GM12878 (cell line): ENCODE data around the gene PPP1R9B. TPM values are rescaled to one million over a fixed set of nuclear protein-coding genes. Genes with fewer than 3 reads are reported as not detected.

ENCODE experiments used
- ATF7 ChIP-seq: fragments of 450-650 bp; IDR thresholded peaks from 2 replicates; pipeline ENCODE4 v1.6.1; 2016; ENCODE audit warnings: low read depth, mild to moderate bottlenecking
- CEBPB ChIP-seq, 2 experiments: fragments of 150-350 bp in 1 of 2; IDR thresholded peaks; 2 replicates each; pipeline ENCODE4 v1.6.1; 2012 to 2014; ENCODE audit warnings: low read depth in 2 of 2, low read length in 2 of 2, borderline replicate concordance in 1 of 2, inconsistent platforms in 1 of 2
- CREB1 ChIP-seq: IDR thresholded peaks from 2 replicates; pipeline ENCODE4 v1.6.1; 2012; ENCODE audit warnings: low read depth, mild to moderate bottlenecking, inconsistent platforms
- DPF2 ChIP-seq: fragments of 450-650 bp; IDR thresholded peaks from 2 replicates; pipeline ENCODE4 v1.6.1; 2017; ENCODE audit warnings: mild to moderate bottlenecking
- ESRRA ChIP-seq: IDR thresholded peaks from 2 replicates; pipeline ENCODE4 v1.6.1; 2012; ENCODE audit warnings: mild to moderate bottlenecking, low read length, improper control_type of control experiment
- HDGF ChIP-seq: fragments of 450-650 bp; IDR thresholded peaks from 2 replicates; pipeline ENCODE4 v1.6.1; 2016; ENCODE audit warnings: antibody characterized with exemption
- IKZF1 ChIP-seq: fragments of 450-650 bp; conservative IDR thresholded peaks from 2 replicates; pipeline ENCODE4 v1.6.1; 2017; ENCODE audit warnings: antibody characterized with exemption, mild to moderate bottlenecking
- JUNB ChIP-seq: IDR thresholded peaks from 2 replicates; pipeline ENCODE4 v1.6.1; 2016; ENCODE audit warnings: antibody characterized with exemption, mild to moderate bottlenecking
- MXI1 ChIP-seq: fragments of 150-350 bp; IDR thresholded peaks from 2 replicates; pipeline ENCODE4 v1.6.1; 2011; ENCODE audit warnings: low read depth, mild to moderate bottlenecking, inconsistent platforms, low read length, improper control_type of control experiment
- MYB ChIP-seq: fragments of 150-350 bp; IDR thresholded peaks from 2 replicates; pipeline ENCODE4 v1.6.1; 2014; ENCODE audit warnings: mild to moderate bottlenecking, low read depth, low read length, borderline replicate concordance
- MYC ChIP-seq: IDR thresholded peaks from 2 replicates; pipeline ENCODE4 v1.6.1; 2011; ENCODE audit warnings: mild to moderate bottlenecking, low read length, moderate library complexity, inconsistent platforms; ENCODE audit not compliant: insufficient read depth, insufficient replicate concordance, insufficient read length, severe bottlenecking
- NFXL1 ChIP-seq: fragments of 450-650 bp; IDR thresholded peaks from 2 replicates; pipeline ENCODE4 v1.6.1; 2017; ENCODE audit warnings: antibody characterized with exemption, mild to moderate bottlenecking, borderline replicate concordance
- NFYA ChIP-seq: IDR thresholded peaks from 2 replicates; pipeline ENCODE4 v1.6.1; 2011; ENCODE audit warnings: low read depth, mild to moderate bottlenecking, low read length, improper control_type of control experiment, borderline replicate concordance
- PAX8 ChIP-seq: fragments of 450-650 bp; IDR thresholded peaks from 2 replicates; pipeline ENCODE4 v1.6.1; 2017; ENCODE audit warnings: mild to moderate bottlenecking, moderate library complexity
- PML ChIP-seq: IDR thresholded peaks from 2 replicates; pipeline ENCODE4 v1.6.1; 2012; ENCODE audit warnings: low read length, inconsistent platforms
- POLR2AphosphoS5 ChIP-seq: IDR thresholded peaks from 2 replicates; pipeline ENCODE4 v1.6.1; 2011; ENCODE audit warnings: mild to moderate bottlenecking, low read length, inconsistent platforms
- RB1 ChIP-seq: fragments of 450-650 bp; formaldehyde crosslinking; IDR thresholded peaks from 2 replicates; pipeline ENCODE4 v1.6.1; 2017; ENCODE audit warnings: mild to moderate bottlenecking, borderline replicate concordance
- RCOR1 ChIP-seq: conservative IDR thresholded peaks from 2 replicates; pipeline ENCODE4 v1.6.1; 2012; ENCODE audit warnings: low read depth, low read length, improper control_type of control experiment
- SP1 ChIP-seq: IDR thresholded peaks from one replicate; pipeline ENCODE4 v1.6.1; 2011; ENCODE audit warnings: low read depth, low read length
- SREBF2 ChIP-seq: IDR thresholded peaks from 2 replicates; pipeline ENCODE4 v1.6.1; 2012; ENCODE audit warnings: mild to moderate bottlenecking, low read length
- SUZ12 ChIP-seq: fragments of 200-600 bp; sonication (generic); IDR thresholded peaks from one replicate; pipeline ENCODE4 v1.6.1; 2018; ENCODE audit warnings: antibody characterized with exemption, mild to moderate bottlenecking; ENCODE audit not compliant: unreplicated experiment
- TCF12 ChIP-seq: IDR thresholded peaks from 2 replicates; pipeline ENCODE4 v1.6.1; 2011; ENCODE audit warnings: low read depth, mild to moderate bottlenecking, low read length
- TCF3 ChIP-seq: IDR thresholded peaks from 2 replicates; pipeline ENCODE4 v1.6.1; 2012; ENCODE audit warnings: low read depth, mild to moderate bottlenecking, low read length, borderline replicate concordance; ENCODE audit not compliant: insufficient read depth
- polyA plus RNA-seq, 11 experiments: library from polyadenylated mRNA; depleted of rRNA in 4 of 11; unstranded in 6 of 11; stranded (reverse) in 5 of 11; fragments of >200 nt; fragmentation: Nextera tagmentation in 4 of 11; fragmentation: Illumina TruSeq in 1 of 11; extraction: Ambion mirVana in 4 of 11; extraction: Trizol in 1 of 11; gene quantifications; 1 replicate in 1 of 11; 2 replicates in 10 of 11; pipeline versions ENCODE4 v1.2.1 to v1.2.3, GENCODE V29; 2011 to 2016; ENCODE audit warnings: inconsistent platforms in 2 of 11, missing spikeins in 2 of 11, low read depth in 1 of 11
- total RNA-seq, 4 experiments: library from RNA; depleted of rRNA in 3 of 4; stranded (reverse); fragments of >200 nt in 3 of 4; fragmentation: Illumina TruSeq in 1 of 4; extraction: Trizol in 1 of 4; gene quantifications; 2 replicates each; pipeline versions ENCODE4 v1.2.1 to v1.2.3, GENCODE V29; 2013 to 2021
- TF ChIP-seq, protein P1 (sequence below): IDR thresholded peaks from 2 replicates; pipeline ENCODE4 v1.6.1; 2011; ENCODE audit warnings: mild to moderate bottlenecking, low read depth, low read length, moderate library complexity; ENCODE audit not compliant: insufficient replicate concordance
- TF ChIP-seq, protein P2 (sequence below): IDR thresholded peaks from 2 replicates; pipeline ENCODE4 v1.6.1; 2012; ENCODE audit warnings: mild to moderate bottlenecking, low read depth, low read length
- TF ChIP-seq, protein P3 (sequence below): IDR thresholded peaks from 2 replicates; pipeline ENCODE4 v1.6.1; 2012; ENCODE audit warnings: low read depth, low read length, improper control_type of control experiment
- TF ChIP-seq, protein P4 (sequence below): IDR thresholded peaks from 2 replicates; pipeline ENCODE4 v1.6.1; 2012; ENCODE audit warnings: low read length, inconsistent platforms

Gene PPP1R9B
- total and polyA plus RNA-seq, 10 of the 15 experiments (the other 5 are each of a cell fraction or from before 2014, with no cell fraction given), result 0.20 to 107 (median 37.5) TPM

DNA sequence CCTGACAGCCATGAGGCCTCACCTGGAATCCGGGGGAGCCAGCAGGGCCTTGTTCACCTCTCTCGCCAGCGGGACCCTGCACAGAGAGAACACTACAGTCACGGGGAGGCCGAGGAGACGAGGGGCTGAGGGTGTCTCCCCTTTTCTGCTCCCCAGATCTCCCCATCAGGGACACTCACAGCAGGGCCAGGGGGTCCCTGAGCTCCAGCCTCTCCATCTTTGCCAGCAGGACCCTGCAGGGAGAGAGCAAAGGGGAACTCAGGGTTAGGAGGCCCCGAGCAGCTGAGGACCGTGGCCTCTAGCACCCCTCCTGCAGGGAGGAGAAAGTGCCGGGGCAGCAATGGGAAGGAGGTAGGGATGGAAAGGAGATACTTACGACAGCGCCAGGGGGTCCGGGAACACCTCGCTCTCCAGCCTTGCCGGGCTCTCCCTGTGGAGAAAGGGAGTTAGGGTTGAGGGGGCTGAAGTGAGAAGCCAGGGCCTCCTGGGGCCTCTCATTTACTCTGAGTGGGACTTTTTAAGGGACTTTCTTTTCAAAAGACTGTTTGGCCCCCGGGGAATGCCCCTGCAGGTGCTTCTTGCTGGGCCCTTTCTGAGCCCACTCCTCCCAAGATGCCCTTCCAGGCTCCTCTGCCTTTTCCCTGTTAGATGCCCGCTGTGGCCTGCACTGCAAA lies 42.3 kb upstream of the PPP1R9B start (continued):
- TF ChIP-seq SP1 (no peak), TCF12 (peak; percentile 84), RB1 (no peak), DPF2 (0 out of 2 replicates have a peak, but pooled peaks have one; percentile 38), POLR2AphosphoS5 (no peak), SREBF2 (no peak), HDGF (0 out of 2 replicates have a peak, but pooled peaks have one; percentile 51), ESRRA (no peak), PML (no peak), CREB1 (no peak), MXI1 (no peak), CEBPB (IDR thresholded peaks at IDR 0.05; ENCODE audit: borderline replicate concordance in 1 of 2, low read depth in 2 of 2, low read length in 2 of 2) (no peak), ATF7 (no peak), RCOR1 (no peak), IKZF1 (peak; percentile 84), NFXL1 (no peak), SUZ12 (no peak), MYC (no peak), TCF3 (no peak), JUNB (no peak), PAX8 (no peak), NFYA (no peak), MYB (no peak)
- TF ChIP-seq, protein P1, sequence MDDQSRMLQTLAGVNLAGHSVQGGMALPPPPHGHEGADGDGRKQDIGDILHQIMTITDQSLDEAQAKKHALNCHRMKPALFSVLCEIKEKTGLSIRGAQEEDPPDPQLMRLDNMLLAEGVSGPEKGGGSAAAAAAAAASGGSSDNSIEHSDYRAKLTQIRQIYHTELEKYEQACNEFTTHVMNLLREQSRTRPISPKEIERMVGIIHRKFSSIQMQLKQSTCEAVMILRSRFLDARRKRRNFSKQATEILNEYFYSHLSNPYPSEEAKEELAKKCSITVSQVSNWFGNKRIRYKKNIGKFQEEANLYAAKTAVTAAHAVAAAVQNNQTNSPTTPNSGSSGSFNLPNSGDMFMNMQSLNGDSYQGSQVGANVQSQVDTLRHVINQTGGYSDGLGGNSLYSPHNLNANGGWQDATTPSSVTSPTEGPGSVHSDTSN, result no peak
- TF ChIP-seq, protein P2, sequence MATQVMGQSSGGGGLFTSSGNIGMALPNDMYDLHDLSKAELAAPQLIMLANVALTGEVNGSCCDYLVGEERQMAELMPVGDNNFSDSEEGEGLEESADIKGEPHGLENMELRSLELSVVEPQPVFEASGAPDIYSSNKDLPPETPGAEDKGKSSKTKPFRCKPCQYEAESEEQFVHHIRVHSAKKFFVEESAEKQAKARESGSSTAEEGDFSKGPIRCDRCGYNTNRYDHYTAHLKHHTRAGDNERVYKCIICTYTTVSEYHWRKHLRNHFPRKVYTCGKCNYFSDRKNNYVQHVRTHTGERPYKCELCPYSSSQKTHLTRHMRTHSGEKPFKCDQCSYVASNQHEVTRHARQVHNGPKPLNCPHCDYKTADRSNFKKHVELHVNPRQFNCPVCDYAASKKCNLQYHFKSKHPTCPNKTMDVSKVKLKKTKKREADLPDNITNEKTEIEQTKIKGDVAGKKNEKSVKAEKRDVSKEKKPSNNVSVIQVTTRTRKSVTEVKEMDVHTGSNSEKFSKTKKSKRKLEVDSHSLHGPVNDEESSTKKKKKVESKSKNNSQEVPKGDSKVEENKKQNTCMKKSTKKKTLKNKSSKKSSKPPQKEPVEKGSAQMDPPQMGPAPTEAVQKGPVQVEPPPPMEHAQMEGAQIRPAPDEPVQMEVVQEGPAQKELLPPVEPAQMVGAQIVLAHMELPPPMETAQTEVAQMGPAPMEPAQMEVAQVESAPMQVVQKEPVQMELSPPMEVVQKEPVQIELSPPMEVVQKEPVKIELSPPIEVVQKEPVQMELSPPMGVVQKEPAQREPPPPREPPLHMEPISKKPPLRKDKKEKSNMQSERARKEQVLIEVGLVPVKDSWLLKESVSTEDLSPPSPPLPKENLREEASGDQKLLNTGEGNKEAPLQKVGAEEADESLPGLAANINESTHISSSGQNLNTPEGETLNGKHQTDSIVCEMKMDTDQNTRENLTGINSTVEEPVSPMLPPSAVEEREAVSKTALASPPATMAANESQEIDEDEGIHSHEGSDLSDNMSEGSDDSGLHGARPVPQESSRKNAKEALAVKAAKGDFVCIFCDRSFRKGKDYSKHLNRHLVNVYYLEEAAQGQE, result no peak
- TF ChIP-seq, protein P3, sequence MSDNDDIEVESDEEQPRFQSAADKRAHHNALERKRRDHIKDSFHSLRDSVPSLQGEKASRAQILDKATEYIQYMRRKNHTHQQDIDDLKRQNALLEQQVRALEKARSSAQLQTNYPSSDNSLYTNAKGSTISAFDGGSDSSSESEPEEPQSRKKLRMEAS, result no peak
- TF ChIP-seq, protein P4, sequence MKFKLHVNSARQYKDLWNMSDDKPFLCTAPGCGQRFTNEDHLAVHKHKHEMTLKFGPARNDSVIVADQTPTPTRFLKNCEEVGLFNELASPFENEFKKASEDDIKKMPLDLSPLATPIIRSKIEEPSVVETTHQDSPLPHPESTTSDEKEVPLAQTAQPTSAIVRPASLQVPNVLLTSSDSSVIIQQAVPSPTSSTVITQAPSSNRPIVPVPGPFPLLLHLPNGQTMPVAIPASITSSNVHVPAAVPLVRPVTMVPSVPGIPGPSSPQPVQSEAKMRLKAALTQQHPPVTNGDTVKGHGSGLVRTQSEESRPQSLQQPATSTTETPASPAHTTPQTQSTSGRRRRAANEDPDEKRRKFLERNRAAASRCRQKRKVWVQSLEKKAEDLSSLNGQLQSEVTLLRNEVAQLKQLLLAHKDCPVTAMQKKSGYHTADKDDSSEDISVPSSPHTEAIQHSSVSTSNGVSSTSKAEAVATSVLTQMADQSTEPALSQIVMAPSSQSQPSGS, result no peak
